ENCODE data around the gene RCAN3. TPM values are rescaled to one million over a fixed set of nuclear protein-coding genes. Genes with fewer than 3 reads are reported as not detected.

The RCAN3 gene
- total RNA-seq, 1 donor from 2014 or later: 26.5 TPM

DNA sequence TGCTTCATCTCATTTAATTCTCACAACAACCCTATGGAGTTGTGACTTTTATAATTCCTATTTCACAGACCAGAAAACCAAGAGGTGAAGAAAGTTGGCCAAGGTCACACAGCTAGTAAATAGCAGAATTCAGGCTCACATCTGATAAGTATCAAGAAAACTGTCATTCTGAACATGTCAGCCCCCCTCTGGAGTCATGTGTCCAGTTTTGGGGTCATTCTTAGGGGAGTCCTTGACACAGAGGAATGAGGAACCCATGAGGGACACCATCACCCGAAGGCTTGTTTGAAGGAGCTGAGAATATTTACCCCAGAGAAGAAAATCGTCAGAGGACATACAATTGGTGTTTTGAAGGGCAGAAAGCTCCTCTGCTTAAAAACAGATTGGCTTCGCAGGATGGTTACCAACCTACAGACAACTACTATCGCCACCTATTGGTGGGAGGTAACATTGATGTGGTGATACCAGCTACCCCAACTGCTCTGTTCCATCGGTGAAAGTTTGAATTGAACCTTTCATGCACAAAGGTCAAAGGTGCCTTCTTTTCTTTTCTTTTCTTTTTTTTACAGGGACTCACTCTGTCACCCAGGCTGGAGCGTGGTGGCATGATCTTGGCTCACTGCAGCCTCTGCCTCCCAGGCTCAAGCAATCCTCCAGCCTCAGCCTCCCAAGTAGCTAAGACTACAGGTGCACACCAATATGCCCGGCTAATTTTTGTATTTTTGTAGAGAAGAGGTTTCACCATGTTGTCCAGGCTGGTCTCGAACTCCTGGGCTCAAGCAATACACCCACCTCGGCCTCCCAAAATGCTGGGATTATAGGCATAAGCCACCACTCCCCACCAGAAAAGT lies 84.6 kb downstream of the RCAN3 start:
- Mint-ChIP-seq H3K9me3 (no peaks in the 10 kb centered on the region), H3K4me1 (ENCODE audit: low read depth) (peaks cover 9% of the 10 kb centered on the region), H3K27me3 (ENCODE audit: insufficient read depth) (peaks cover 17% of the 10 kb centered on the region), H3K36me3 (ENCODE audit: low read depth) (no peaks in the 10 kb centered on the region), H3K4me3 (no peak overlapping the region), H3K27ac (no peak overlapping the region)
- intact Hi-C loops (cut with micrococcal nuclease): loop anchor here (1.0 to 2.0 kb wide), 5 partner anchors 45 to 388 kb away; partner anchors contain the start of gene NIPAL3
- DNase-seq (ENCODE audit: low spot score): peak; percentile 53

GRCh38 chr1:24588573-24588972 lies 85.9 kb downstream of the RCAN3 start:
- H3K27ac Mint-ChIP-seq: no peak overlapping the region

DNA sequence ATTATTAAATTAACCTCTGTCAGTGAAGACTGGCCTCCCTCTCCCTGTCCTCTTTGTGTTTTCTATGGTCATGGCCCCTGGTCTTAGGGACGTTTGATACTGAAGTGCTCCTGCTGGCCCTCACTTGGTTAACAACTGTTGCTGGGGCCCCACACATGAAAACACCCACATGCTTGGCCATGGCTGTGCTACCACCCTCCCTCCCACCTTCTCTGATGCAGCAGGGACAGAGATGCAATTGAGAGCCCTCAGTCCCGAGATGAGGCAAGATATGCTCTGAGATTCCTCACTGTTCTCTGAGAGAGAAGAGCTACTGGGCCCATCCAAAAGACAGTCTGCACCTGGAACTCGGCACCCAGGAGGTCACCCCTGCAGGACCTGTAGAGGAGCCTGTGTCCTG lies 86.6 kb downstream of the RCAN3 start:
- H3K4me3 Mint-ChIP-seq: no peak overlapping the region
- intact Hi-C loops (cut with micrococcal nuclease): no loop called here
- no peaks in the 10 kb centered on the region for H3K9me3 Mint-ChIP-seq
- H3K27ac Mint-ChIP-seq: no peak overlapping the region
- H3K36me3 Mint-ChIP-seq (ENCODE audit: low read depth): no peaks in the 10 kb centered on the region
- H3K4me1 Mint-ChIP-seq (ENCODE audit: low read depth): peaks cover 9% of the 10 kb centered on the region
- H3K27me3 Mint-ChIP-seq (ENCODE audit: insufficient read depth): peaks cover 15% of the 10 kb centered on the region
- DNase-seq (ENCODE audit: low spot score): no peak

More at GRCh38 chr1:24588573-24588972, 85.9 kb downstream of the RCAN3 start:
- Mint-ChIP-seq H3K4me3 (no peak overlapping the region), H3K36me3 (ENCODE audit: low read depth) (no peaks in the 10 kb centered on the region), H3K9me3 (no peaks in the 10 kb centered on the region), H3K27me3 (ENCODE audit: insufficient read depth) (peaks cover 17% of the 10 kb centered on the region), H3K4me1 (ENCODE audit: low read depth) (peaks cover 9% of the 10 kb centered on the region)
- intact Hi-C loops (cut with micrococcal nuclease): no loop called here
- DNase-seq (ENCODE audit: low spot score): no peak

Other genes starting within 250 kb of the RCAN3 start
- not detected in 2 replicates for gene GRHL3, start 183.5 kb upstream of the RCAN3 start, total RNA-seq
- 4.1 and 5.1 TPM in 2 replicates for gene STPG1, start 89.1 kb upstream of the RCAN3 start, total RNA-seq
- gene NIPAL3, start 87.0 kb upstream of the RCAN3 start, total RNA-seq: 22.7 and 23.5 TPM in 2 replicates
- gene NCMAP, start 53.3 kb downstream of the RCAN3 start, total RNA-seq: not detected in 2 replicates
- gene SRRM1, start 140.5 kb downstream of the RCAN3 start, total RNA-seq: 218 and 242 TPM in 2 replicates
- 16.8 and 20.6 TPM in 2 replicates for gene CLIC4, start 242.6 kb downstream of the RCAN3 start, total RNA-seq